Measurements from ENCODE around the gene HIGD2A.
A peak's percentile ranks its signal among the peaks of the same experiment; 100 is the strongest.

HIGD2A gene

DNA sequence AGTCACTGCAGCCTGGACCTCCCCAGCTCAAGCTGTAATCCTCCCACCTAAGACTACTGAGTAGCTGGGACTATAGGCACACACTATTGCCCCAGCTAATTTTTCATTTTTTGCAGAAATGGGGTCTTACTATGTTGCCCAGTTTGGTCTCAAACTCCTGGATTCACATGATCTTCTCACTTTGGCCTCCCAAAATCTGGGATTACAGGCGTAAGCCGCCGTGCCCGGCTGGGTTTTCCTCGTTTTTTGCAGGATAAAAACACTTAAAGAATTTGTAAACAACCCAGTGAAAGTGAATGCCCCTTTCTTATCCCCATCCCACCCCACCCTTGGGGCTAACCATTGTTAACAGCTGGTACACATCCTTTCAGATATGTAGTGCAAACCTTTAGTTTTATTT is 20.0 kb downstream of the HIGD2A start:
- Histone ChIP-seq H3K4me3 (ENCODE audit: low read depth, low read length) (no peak overlapping the region), H3K36me3 (ENCODE audit: insufficient read depth, low read length) (peaks cover 7% of the 10 kb centered on the region; the same call in 1 of the 2 replicates), H3K79me2 (ENCODE audit: control insufficient read depth, insufficient read depth, low read length, unreplicated experiment) (peaks cover 8% of the 10 kb centered on the region), H3K4me1 (ENCODE audit: control insufficient read depth, insufficient read depth, low read length, unreplicated experiment) (peaks cover 20% of the 10 kb centered on the region), H3K27me3 (ENCODE audit: insufficient read depth, low read length) (no peaks in the 10 kb centered on the region), H2AFZ (ENCODE audit: low read length, unreplicated experiment) (no peak overlapping the region), H3K27ac (ENCODE audit: low read depth, low read length) (no peak overlapping the region)

DNA sequence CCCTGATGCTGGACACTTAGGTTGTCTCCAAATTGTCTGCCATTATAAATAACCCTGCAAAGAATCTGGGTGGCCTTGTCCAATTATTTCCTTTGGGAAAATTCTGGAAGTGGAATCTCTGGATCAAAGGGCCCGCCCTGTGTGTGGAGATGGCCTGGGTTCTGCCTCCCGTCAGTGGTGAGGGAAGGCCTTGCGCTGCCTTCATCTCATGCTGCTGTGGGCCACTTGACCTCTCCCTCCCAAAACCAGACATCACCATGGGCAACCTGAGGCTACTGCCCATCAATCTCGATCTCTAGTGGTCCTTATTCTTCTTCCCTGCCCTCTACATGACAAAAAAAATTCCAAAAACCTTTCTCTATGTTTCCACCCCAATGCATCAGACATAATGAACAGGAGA is 21.2 kb downstream of the HIGD2A start:
- H3K27ac ChIP-seq (ENCODE audit: low read depth, low read length), result no peak overlapping the region
- no peaks in the 10 kb centered on the region for H3K27me3 ChIP-seq (ENCODE audit: insufficient read depth, low read length)
- peaks cover 7% of the 10 kb centered on the region; the same call in 1 of the 2 replicates for H3K36me3 ChIP-seq (ENCODE audit: insufficient read depth, low read length)
- no peak overlapping the region for H3K4me3 ChIP-seq (ENCODE audit: low read depth, low read length)
- peaks cover 11% of the 10 kb centered on the region for H3K79me2 ChIP-seq (ENCODE audit: control insufficient read depth, insufficient read depth, low read length, unreplicated experiment)
- H3K4me1 ChIP-seq (ENCODE audit: control insufficient read depth, insufficient read depth, low read length, unreplicated experiment), result peaks cover 30% of the 10 kb centered on the region
- no peak overlapping the region for H2AFZ ChIP-seq (ENCODE audit: low read length, unreplicated experiment)

DNA sequence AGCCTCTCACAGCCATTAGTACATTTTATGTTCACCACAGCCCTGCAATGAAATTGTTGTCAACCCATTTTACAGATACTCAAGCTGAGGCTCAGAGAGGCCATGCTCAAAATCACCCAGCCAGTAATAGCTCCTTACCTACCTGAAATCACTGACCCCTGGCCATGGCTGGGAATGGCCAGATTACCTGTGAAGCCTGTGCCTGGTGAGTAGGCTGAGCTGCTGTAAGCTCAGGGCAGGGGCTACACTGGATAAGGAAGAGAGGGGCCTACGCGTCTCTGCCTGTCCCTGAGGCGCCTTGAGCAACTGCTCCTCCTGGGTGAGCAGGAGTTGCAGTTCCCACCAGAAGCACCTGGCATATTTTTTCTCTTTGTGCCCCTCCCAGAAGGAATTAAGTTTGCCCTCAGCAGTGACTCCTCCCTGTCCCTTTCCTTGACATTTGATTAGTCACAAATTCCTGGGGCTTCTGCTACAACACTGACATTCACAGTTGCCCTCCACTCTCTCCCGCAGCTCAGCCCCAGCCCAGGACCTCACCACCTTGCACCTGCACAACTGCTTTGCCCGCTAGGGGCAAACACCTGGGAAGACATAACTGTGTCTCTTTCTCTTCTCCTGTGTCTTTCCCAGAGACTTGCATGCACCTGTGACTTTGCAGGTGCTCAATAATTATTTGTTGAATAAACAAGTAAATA is 22.1 kb downstream of the HIGD2A start:
- Histone ChIP-seq H3K36me3 (ENCODE audit: insufficient read depth, low read length) (peaks cover 7% of the 10 kb centered on the region; the same call in 1 of the 2 replicates), H3K79me2 (ENCODE audit: control insufficient read depth, insufficient read depth, low read length, unreplicated experiment) (peaks cover 19% of the 10 kb centered on the region), H2AFZ (ENCODE audit: low read length, unreplicated experiment) (no peak overlapping the region), H3K27ac (ENCODE audit: low read depth, low read length) (no peak overlapping the region), H3K27me3 (ENCODE audit: insufficient read depth, low read length) (no peaks in the 10 kb centered on the region), H3K4me3 (ENCODE audit: low read depth, low read length) (no peak overlapping the region), H3K4me1 (ENCODE audit: control insufficient read depth, insufficient read depth, low read length, unreplicated experiment) (peaks cover 34% of the 10 kb centered on the region)

DNA sequence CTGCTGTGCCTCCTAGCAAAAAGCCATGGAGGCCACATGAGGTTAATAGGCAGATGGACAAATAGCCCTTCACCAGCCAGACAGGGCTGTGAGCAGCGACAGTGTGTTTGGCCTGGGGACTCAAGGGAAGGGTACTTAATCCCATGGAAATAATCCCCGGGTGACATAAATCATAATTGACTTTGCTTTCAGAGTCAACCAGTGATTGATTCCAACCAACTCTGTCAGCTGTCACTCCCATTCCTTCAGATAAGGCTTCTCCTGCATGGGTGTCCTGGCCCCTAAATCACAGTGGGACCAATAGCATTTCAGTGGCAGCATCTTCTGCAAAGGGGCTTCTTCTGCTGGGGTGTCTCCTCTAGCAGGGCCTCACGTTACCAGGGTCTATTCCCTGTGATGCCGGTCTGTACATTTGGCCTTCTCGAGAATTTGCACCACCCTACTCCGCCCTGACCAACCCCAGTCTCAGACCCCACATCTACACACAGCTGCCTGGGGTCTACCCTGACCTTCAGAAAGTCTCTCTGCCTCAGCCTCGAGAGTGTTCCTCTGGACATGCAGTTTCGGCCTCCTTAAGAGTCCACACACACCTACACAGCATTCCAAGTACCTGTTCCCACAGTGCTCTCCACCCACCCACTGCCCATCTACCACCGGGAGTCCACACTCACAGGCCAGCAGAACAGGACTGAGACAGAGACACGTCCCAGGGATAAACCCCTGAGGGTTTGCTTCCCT is 24.1 kb downstream of the HIGD2A start:
- Histone ChIP-seq H3K79me2 (ENCODE audit: control insufficient read depth, insufficient read depth, low read length, unreplicated experiment) (peaks cover 26% of the 10 kb centered on the region), H3K4me3 (ENCODE audit: low read depth, low read length) (no peak overlapping the region), H3K36me3 (ENCODE audit: insufficient read depth, low read length) (peaks cover 7% of the 10 kb centered on the region; the same call in 1 of the 2 replicates), H3K4me1 (ENCODE audit: control insufficient read depth, insufficient read depth, low read length, unreplicated experiment) (peaks cover 37% of the 10 kb centered on the region), H3K27me3 (ENCODE audit: insufficient read depth, low read length) (no peaks in the 10 kb centered on the region), H2AFZ (ENCODE audit: low read length, unreplicated experiment) (no peak overlapping the region), H3K27ac (ENCODE audit: low read depth, low read length) (0 out of 2 replicates have a peak overlapping the region, but pooled peaks have one; percentile 15)

DNA sequence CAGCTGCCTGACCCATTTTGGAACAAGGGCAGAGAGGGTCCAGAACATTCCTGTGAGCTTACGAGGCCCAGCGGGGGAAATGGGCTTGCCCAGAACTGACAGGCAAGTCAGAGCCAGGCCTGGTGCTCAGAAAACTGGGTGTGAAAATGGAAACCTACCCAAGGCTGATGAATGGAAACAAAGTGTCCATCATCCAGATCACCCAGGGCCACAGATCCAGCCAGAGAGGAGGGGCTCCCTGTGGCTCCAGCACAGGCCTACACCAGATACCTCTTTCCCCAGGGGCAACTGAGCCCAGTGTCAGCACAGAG is 24.7 kb downstream of the HIGD2A start:
- Histone ChIP-seq H3K4me1 (ENCODE audit: control insufficient read depth, insufficient read depth, low read length, unreplicated experiment) (peaks cover 37% of the 10 kb centered on the region), H2AFZ (ENCODE audit: low read length, unreplicated experiment) (no peak overlapping the region), H3K36me3 (ENCODE audit: insufficient read depth, low read length) (peaks cover 7% of the 10 kb centered on the region; the same call in 1 of the 2 replicates), H3K79me2 (ENCODE audit: control insufficient read depth, insufficient read depth, low read length, unreplicated experiment) (peaks cover 26% of the 10 kb centered on the region), H3K27me3 (ENCODE audit: insufficient read depth, low read length) (no peaks in the 10 kb centered on the region), H3K4me3 (ENCODE audit: low read depth, low read length) (no peak overlapping the region), H3K27ac (ENCODE audit: low read depth, low read length) (peak overlapping the region; percentile 30; the same call in 1 of the 2 replicates)

DNA sequence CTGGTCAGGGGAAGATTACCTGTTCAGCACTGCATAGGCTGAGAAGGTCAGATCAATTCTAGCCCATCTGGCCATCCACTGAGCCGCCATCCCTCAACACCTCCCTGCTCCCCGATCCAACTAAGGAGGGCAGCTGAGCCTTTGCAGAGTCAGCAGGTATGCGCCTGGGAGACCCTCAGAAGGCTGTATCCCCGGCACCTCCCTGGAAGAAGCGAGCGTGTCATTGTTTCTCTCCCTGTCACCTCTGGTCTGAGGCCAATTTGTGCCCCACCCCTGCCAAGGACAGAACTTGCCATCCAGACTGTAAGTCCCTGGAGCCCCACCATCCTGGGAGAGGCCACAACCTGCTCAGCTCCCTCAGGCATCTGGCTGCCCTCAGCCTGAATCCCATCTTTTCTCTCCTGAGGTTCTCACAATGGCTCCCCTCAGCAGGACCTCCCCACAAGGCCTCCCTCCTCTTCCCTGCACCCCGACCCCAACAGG is 25.2 kb downstream of the HIGD2A start:
- Histone ChIP-seq H2AFZ (ENCODE audit: low read length, unreplicated experiment) (no peak overlapping the region), H3K36me3 (ENCODE audit: insufficient read depth, low read length) (peaks cover 7% of the 10 kb centered on the region; the same call in 1 of the 2 replicates), H3K27me3 (ENCODE audit: insufficient read depth, low read length) (no peaks in the 10 kb centered on the region), H3K27ac (ENCODE audit: low read depth, low read length) (peak overlapping the region; percentile 30; the same call in 1 of the 2 replicates), H3K4me3 (ENCODE audit: low read depth, low read length) (no peak overlapping the region), H3K79me2 (ENCODE audit: control insufficient read depth, insufficient read depth, low read length, unreplicated experiment) (peaks cover 26% of the 10 kb centered on the region), H3K4me1 (ENCODE audit: control insufficient read depth, insufficient read depth, low read length, unreplicated experiment) (peaks cover 37% of the 10 kb centered on the region)

DNA sequence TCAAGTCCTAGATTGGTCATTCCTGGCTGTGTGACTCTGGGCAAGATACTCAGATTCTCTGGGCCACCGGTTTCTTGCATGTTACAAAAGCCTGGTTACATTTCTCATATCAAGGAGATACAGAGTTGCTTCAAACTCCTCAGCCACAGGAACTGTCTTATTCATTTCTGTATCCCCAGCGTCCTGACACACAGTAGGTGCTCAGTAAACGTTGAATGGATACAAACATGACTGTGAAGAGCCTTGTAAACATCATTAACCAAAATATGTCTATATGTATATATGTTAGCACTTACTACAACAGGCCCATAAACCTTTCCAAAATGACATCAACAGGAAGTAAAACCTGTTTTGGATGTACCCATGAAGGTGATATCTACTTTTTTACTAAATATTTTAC is 26.2 kb downstream of the HIGD2A start:
- Histone ChIP-seq H3K27ac (ENCODE audit: low read depth, low read length) (no peak overlapping the region), H2AFZ (ENCODE audit: low read length, unreplicated experiment) (no peak overlapping the region), H3K36me3 (ENCODE audit: insufficient read depth, low read length) (peaks cover 5% of the 10 kb centered on the region; the same call in 1 of the 2 replicates), H3K4me1 (ENCODE audit: control insufficient read depth, insufficient read depth, low read length, unreplicated experiment) (peaks cover 37% of the 10 kb centered on the region), H3K27me3 (ENCODE audit: insufficient read depth, low read length) (no peaks in the 10 kb centered on the region), H3K79me2 (ENCODE audit: control insufficient read depth, insufficient read depth, low read length, unreplicated experiment) (peaks cover 26% of the 10 kb centered on the region), H3K4me3 (ENCODE audit: low read depth, low read length) (peak overlapping the region; percentile 98)

DNA sequence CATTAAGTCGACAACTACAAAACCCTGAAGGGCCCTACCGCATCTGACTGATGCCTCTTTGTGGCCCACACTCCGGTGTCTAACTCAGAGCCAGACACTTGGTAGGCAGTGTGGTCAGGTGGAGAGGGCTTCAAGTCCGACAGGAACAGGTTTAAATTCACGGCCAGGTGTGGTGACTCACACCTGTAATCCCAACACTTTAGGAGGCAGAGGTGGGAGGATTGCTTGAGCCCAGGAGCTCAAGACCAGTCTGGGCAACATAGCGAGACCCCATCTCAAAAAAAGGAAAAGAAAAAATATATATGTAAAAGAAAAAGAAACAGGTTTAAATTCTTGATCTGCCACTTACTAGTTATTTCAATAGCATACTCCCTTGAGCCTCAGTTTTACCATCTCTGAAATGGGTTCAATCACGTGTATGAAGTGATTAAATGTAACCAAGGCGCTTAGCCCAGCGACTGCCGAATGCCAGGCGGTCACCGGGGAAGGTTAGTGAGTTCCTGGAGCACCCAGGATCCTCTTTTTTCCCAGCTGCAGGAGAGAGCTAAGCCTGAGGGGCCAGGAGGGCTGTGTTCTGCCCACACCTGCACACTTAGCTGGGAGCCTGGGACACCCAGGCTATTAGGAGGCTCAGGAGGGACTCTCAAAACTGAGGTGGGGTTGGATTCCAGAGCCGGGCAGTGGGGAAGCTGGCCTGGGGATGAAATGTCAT is 26.8 kb downstream of the HIGD2A start:
- no peaks in the 10 kb centered on the region for H3K36me3 ChIP-seq (ENCODE audit: insufficient read depth, low read length)
- peaks cover 26% of the 10 kb centered on the region for H3K79me2 ChIP-seq (ENCODE audit: control insufficient read depth, insufficient read depth, low read length, unreplicated experiment)
- peaks cover 37% of the 10 kb centered on the region for H3K4me1 ChIP-seq (ENCODE audit: control insufficient read depth, insufficient read depth, low read length, unreplicated experiment)
- H2AFZ ChIP-seq (ENCODE audit: low read length, unreplicated experiment), result peak overlapping the region; percentile 98
- H3K27ac ChIP-seq (ENCODE audit: low read depth, low read length), result peak overlapping the region; percentile 38
- H3K27me3 ChIP-seq (ENCODE audit: insufficient read depth, low read length), result no peaks in the 10 kb centered on the region
- peak overlapping the region; percentile 98 for H3K4me3 ChIP-seq (ENCODE audit: low read depth, low read length)

DNA sequence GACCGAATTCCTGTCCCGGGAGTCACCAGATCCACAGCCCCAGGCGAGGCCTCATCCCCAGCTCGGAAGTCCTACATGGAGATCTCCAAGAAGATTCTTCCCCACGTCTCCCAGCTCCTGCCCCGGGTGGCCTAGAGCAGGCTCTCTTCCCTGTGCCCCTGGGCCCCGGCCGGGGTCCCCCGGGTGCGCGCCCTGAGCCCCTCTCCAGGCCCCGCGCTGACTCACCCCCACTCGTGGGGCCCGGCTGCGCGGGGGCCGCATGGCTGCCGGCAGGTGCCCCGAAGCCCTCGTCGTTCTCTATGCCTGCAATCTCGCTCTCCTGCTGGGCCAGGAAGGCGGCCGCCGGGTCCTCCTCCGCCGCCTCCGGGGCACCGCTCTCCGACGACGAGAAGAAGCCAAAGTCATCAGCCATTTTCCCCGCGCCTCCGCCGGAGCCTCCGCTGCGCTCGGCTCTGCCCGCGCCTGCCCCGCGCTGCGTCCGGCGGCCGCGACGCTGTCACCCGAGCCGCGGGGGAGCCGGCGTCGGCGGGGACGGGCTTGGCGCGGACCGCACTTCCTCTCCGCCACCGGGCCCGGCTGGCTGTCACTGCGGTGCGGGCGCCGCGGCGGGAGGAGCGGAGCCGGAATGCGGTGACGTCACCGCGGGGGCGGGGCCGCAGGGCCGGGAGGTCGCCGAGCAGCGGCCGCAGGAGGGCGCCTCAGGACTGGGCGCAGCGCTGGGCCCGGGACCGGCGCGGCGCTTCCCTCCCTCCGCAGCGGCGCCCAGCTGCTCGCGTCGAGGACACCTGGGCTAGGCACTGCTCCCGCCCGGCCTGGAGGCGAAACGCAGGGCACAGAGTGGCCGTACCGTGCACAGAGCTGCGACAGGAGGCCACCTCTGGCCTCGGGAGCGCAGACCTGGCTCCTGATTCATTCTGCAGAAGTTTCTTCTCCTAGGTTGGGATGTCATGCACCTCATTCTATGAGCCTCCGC is 27.7 kb downstream of the HIGD2A start, which contains the start of gene CLTB:
CLTB (minus strand) TSS at position 588 of the 973 bp plus-strand sequence; CDS start at position 412, 176 bp downstream.
- Histone ChIP-seq H3K4me3 (ENCODE audit: low read depth, low read length) (peak within 1 kb of the TSS; percentile 98), H3K79me2 (ENCODE audit: control insufficient read depth, insufficient read depth, low read length, unreplicated experiment) (peaks cover 26% of the 10 kb centered on the region), H3K36me3 (ENCODE audit: insufficient read depth, low read length) (no peaks in the 10 kb centered on the region), H2AFZ (ENCODE audit: low read length, unreplicated experiment) (peak within 1 kb of the TSS; percentile 98), H3K27ac (ENCODE audit: low read depth, low read length) (peak within 1 kb of the TSS; percentile 38), H3K4me1 (ENCODE audit: control insufficient read depth, insufficient read depth, low read length, unreplicated experiment) (peaks cover 32% of the 10 kb centered on the region), H3K27me3 (ENCODE audit: insufficient read depth, low read length) (no peaks in the 10 kb centered on the region; the same call in 1 of the 2 replicates)
